IMR-90 (cell line): ENCODE measurements around the gene TVP23A. TPM values are rescaled to one million over a fixed set of nuclear protein-coding genes. Genes with fewer than 3 reads are reported as not detected.

Experiments used
- ATAC-seq: fragments of 200-7000 bp; cut with Tn5 transposase; 2 replicates; pipeline ENCODE4 v1.9.1; 2020; ENCODE audit warnings: low read depth, mild to moderate bottlenecking, moderate library complexity
- BruUV-seq: library from RNA; stranded (reverse); fragments of 400-500 nt; replicated peaks from 2 replicates; lab custom pipeline; 2021; lab: Mats Ljungman, UMichigan
- CTCF ChIA-PET: fragments of 300-600 bp; formaldehyde crosslinking; extraction: SDS; loops from one replicate; lab custom pipeline; 2021; ENCODE audit warnings: antibody characterized with exemption; lab: Yijun Ruan, JAX
- POLR2A ChIA-PET: fragments of 300-600 bp; sonication (Branson Sonifier 250); formaldehyde crosslinking; loops from one replicate; lab custom pipeline; 2022; ENCODE audit warnings: antibody characterized with exemption; ENCODE audit not compliant: unreplicated experiment; lab: Charles Lee
- DNase-seq: peaks from one replicate; pipeline ENCODE4 v3.0.0; 2013
- H2AFZ ChIP-seq: replicated peaks from 2 replicates; pipeline ENCODE3; 2013; ENCODE audit warnings: low read length, mild to moderate bottlenecking; ENCODE audit not compliant: poor library complexity
- H2AK5ac ChIP-seq: 2 replicates; pipeline ENCODE4 v1.6.1; 2013; ENCODE audit warnings: low read depth, low read length, inconsistent platforms
- H2AK9ac ChIP-seq: replicated peaks from 2 replicates; pipeline ENCODE3; 2013; ENCODE audit warnings: mild to moderate bottlenecking, low read depth, low read length, moderate library complexity; ENCODE audit not compliant: poor library complexity
- H2BK120ac ChIP-seq: 2 replicates; pipeline ENCODE4 v1.6.1; 2013; ENCODE audit warnings: low read depth, low read length, inconsistent platforms
- H2BK15ac ChIP-seq: 3 replicates; pipeline ENCODE4 v1.6.1; 2013; ENCODE audit warnings: low read depth, low read length, inconsistent platforms
- H2BK20ac ChIP-seq: 2 replicates; pipeline ENCODE4 v1.6.1; 2013; ENCODE audit warnings: low read depth, mild to moderate bottlenecking, inconsistent platforms, low read length, moderate library complexity
- H2BK5ac ChIP-seq: 2 replicates; pipeline ENCODE4 v1.6.1; 2013; ENCODE audit warnings: mild to moderate bottlenecking, low read depth, low read length, inconsistent platforms; ENCODE audit not compliant: poor library complexity, severe bottlenecking
- H3K14ac ChIP-seq: replicated peaks from 2 replicates; pipeline ENCODE4 v1.6.1; 2013; ENCODE audit warnings: low read depth, low read length, inconsistent platforms
- H3K18ac ChIP-seq: 2 replicates; pipeline ENCODE4 v1.6.1; 2013; ENCODE audit warnings: low read depth, low read length, control low read depth
- H3K23ac ChIP-seq: 2 replicates; pipeline ENCODE4 v1.6.1; 2013; ENCODE audit warnings: low read depth, low read length, inconsistent platforms
- H3K27ac ChIP-seq: 2 replicates; pipeline ENCODE4 v1.5.1; 2013; ENCODE audit warnings: mild to moderate bottlenecking, control low read depth, low read length; ENCODE audit not compliant: insufficient read depth
- H3K27me3 ChIP-seq: 2 replicates; pipeline ENCODE4 v1.6.1; 2013; ENCODE audit warnings: low read length; ENCODE audit not compliant: control insufficient read depth, insufficient read depth
- H3K36me3 ChIP-seq: 2 replicates; pipeline ENCODE4 v1.6.1; 2013; ENCODE audit warnings: low read length, mixed read lengths; ENCODE audit not compliant: control insufficient read depth, insufficient read depth
- H3K4ac ChIP-seq: 2 replicates; pipeline ENCODE4 v1.6.1; 2013; ENCODE audit warnings: low read depth, low read length, inconsistent platforms
- H3K4me1 ChIP-seq: 2 replicates; pipeline ENCODE4 v1.6.1; 2013; ENCODE audit warnings: low read length, mixed read lengths; ENCODE audit not compliant: control insufficient read depth, insufficient read depth
- H3K4me2 ChIP-seq: 2 replicates; pipeline ENCODE4 v1.6.1; 2013; ENCODE audit warnings: low read depth, mild to moderate bottlenecking, control low read depth, low read length, moderate library complexity
- H3K4me3 ChIP-seq: 2 replicates; pipeline ENCODE4 v1.5.1; 2013; ENCODE audit warnings: low read depth, mild to moderate bottlenecking, control low read depth, low read length, moderate library complexity; ENCODE audit not compliant: insufficient read depth
- H3K56ac ChIP-seq: 2 replicates; pipeline ENCODE4 v1.6.1; 2013; ENCODE audit warnings: low read length, inconsistent platforms; ENCODE audit not compliant: insufficient read depth; ENCODE audit errors: extremely low read depth
- H3K79me1 ChIP-seq, 2 experiments: 2 replicates each; pipeline ENCODE4 v1.6.1; 2013; ENCODE audit warnings: low read length in 2 of 2, inconsistent platforms in 1 of 2, low read depth in 1 of 2
- H3K9ac ChIP-seq: 2 replicates; pipeline ENCODE4 v1.6.1; 2013; ENCODE audit warnings: low read depth, low read length, control low read depth
- H3K9me1 ChIP-seq: 2 replicates; pipeline ENCODE4 v1.6.1; 2013; ENCODE audit warnings: low read length, inconsistent platforms; ENCODE audit not compliant: insufficient read depth
- H3K9me3 ChIP-seq: 2 replicates; pipeline ENCODE4 v1.6.1; 2013; ENCODE audit warnings: low read length; ENCODE audit not compliant: control insufficient read depth, insufficient read depth
- H4K20me1 ChIP-seq: 2 replicates; pipeline ENCODE4 v1.6.1; 2013; ENCODE audit warnings: low read length, inconsistent platforms; ENCODE audit not compliant: insufficient read depth
- H4K5ac ChIP-seq: 2 replicates; pipeline ENCODE4 v1.6.1; 2013; ENCODE audit warnings: mild to moderate bottlenecking, low read depth, low read length, control low read depth
- H4K8ac ChIP-seq, 2 experiments: 2 replicates each; pipeline ENCODE4 v1.6.1; 2013; ENCODE audit warnings: low read depth in 2 of 2, low read length in 2 of 2, control low read depth in 1 of 2, inconsistent platforms in 1 of 2
- H4K91ac ChIP-seq: 2 replicates; pipeline ENCODE4 v1.6.1; 2013; ENCODE audit warnings: low read depth, low read length, inconsistent platforms; ENCODE audit not compliant: insufficient read depth
- BHLHE40 ChIP-seq: fragments of 150-350 bp; IDR thresholded peaks from 2 replicates; pipeline ENCODE4 v1.6.1; 2016; ENCODE audit warnings: mild to moderate bottlenecking, low read depth, low read length
- CEBPB ChIP-seq: IDR thresholded peaks from 2 replicates; pipeline ENCODE4 v1.6.1; 2012; ENCODE audit warnings: low read depth, low read length, improper control_type of control experiment
- CHD1 ChIP-seq: IDR thresholded peaks from 2 replicates; pipeline ENCODE4 v1.6.1; 2012; ENCODE audit warnings: low read depth, low read length, improper control_type of control experiment
- CTCF ChIP-seq: conservative IDR thresholded peaks from 2 replicates; pipeline ENCODE4 v1.5.1; 2012; ENCODE audit warnings: mild to moderate bottlenecking, low read depth, low read length, improper control_type of control experiment
- FOS ChIP-seq: fragments of 150-350 bp; IDR thresholded peaks from 2 replicates; pipeline ENCODE4 v1.6.1; 2016; ENCODE audit warnings: low read depth, low read length
- MAZ ChIP-seq: IDR thresholded peaks from 2 replicates; pipeline ENCODE4 v1.6.1; 2012; ENCODE audit warnings: low read depth, mild to moderate bottlenecking, low read length, improper control_type of control experiment, moderate library complexity, borderline replicate concordance
- MXI1 ChIP-seq: IDR thresholded peaks from 2 replicates; pipeline ENCODE4 v1.6.1; 2012; ENCODE audit warnings: low read depth, mild to moderate bottlenecking, low read length, moderate library complexity, borderline replicate concordance
- NFE2L2 ChIP-seq: fragments of 150-350 bp; IDR thresholded peaks from 2 replicates; pipeline ENCODE4 v1.6.1; 2016; ENCODE audit warnings: low read depth, mild to moderate bottlenecking, low read length
- POLR2A ChIP-seq: IDR thresholded peaks from 2 replicates; pipeline ENCODE4 v1.6.1; 2012; ENCODE audit warnings: mild to moderate bottlenecking, low read depth, low read length
- RAD21 ChIP-seq: IDR thresholded peaks from 2 replicates; pipeline ENCODE4 v1.6.1; 2012; ENCODE audit warnings: low read length, improper control_type of control experiment
- RCOR1 ChIP-seq: IDR thresholded peaks from 2 replicates; pipeline ENCODE4 v1.6.1; 2012; ENCODE audit warnings: mild to moderate bottlenecking, low read length, improper control_type of control experiment; ENCODE audit not compliant: insufficient replicate concordance
- RFX5 ChIP-seq: IDR thresholded peaks from 2 replicates; pipeline ENCODE4 v1.8.0; 2012; ENCODE audit warnings: low read depth, mild to moderate bottlenecking, low read length, moderate library complexity
- USF2 ChIP-seq: fragments of 150-350 bp; IDR thresholded peaks from 2 replicates; pipeline ENCODE4 v1.6.1; 2017; ENCODE audit warnings: mild to moderate bottlenecking, antibody characterized with exemption, low read length, low read depth
- WGBS, 2 experiments: methylation state at CpG; one replicate each; pipeline versions ENCODE4 v1.1.5 to v1.1.7; 2013; ENCODE audit warnings: missing lambda C conversion rate in 2 of 2; ENCODE audit not compliant: insufficient read length in 1 of 2; ENCODE audit errors: extremely low coverage in 2 of 2; 5-methylcytosine and 5-hydroxymethylcytosine counted together
- dilution Hi-C: fragments of 300-500 bp; cut with HindIII; formaldehyde crosslinking; loops from one replicate; pipeline ENCODE4 v1.14.3; 2018; ENCODE audit warnings: low sequenced_read_pairs; ENCODE audit not compliant: unreplicated experiment
- in situ Hi-C: fragments of 300-500 bp; cut with MboI; formaldehyde crosslinking; loops from 3 replicates; pipeline ENCODE4 v1.14.3; 2019; ENCODE audit warnings: low sequenced_read_pairs, inconsistent platforms, mixed read lengths
- intact Hi-C: fragments of 100-400 bp; cut with micrococcal nuclease; formaldehyde crosslinking; loops from 2 replicates; pipeline ENCODE4 v1.10.0; 2022
- polyA plus RNA-seq, 3 experiments: library from polyadenylated mRNA; depleted of rRNA; stranded (reverse); fragments of >200 nt; gene quantifications; 2 replicates each; pipeline ENCODE4 v1.2.3, GENCODE V29; 2012; ENCODE audit warnings: low replicate concordance in 1 of 3
- total RNA-seq: library from RNA; depleted of rRNA; stranded (reverse); fragments of >200 nt; gene quantifications from 2 replicates; pipeline ENCODE4 v1.2.3, GENCODE V29; 2012
- TF ChIP-seq, protein P1 (sequence below): fragments of 150-350 bp; IDR thresholded peaks from 2 replicates; pipeline ENCODE4 v1.6.1; 2016; ENCODE audit warnings: low read depth, mild to moderate bottlenecking, low read length, moderate library complexity, borderline replicate concordance

The TVP23A gene
- total and polyA plus RNA-seq, 2 of the 4 experiments (the other 2 are of a cell fraction): not detected

GRCh38 chr16:10740000-10740844 is 78.4 kb downstream of the TVP23A start:
- Histone ChIP-seq H3K4me3 (no peak overlapping the region), H3K9ac (no peak overlapping the region), H3K9me3 (no peaks in the 10 kb centered on the region), H3K4me2 (no peak overlapping the region), H2BK15ac (no peak overlapping the region), H2AK5ac (peak overlapping the region; percentile 64), H3K27ac (no peak overlapping the region), H3K79me1 (peaks cover 0 to 9% of the 10 kb centered on the region in 2 experiments; a peak in 2 of 4 replicates), H3K23ac (no peak overlapping the region), H3K56ac (no peak overlapping the region), H4K5ac (no peak overlapping the region), H2AK9ac (peak overlapping the region; percentile 19), H4K8ac (no peak overlapping the region), H3K18ac (no peak overlapping the region), H3K36me3 (no peaks in the 10 kb centered on the region), H3K9me1 (0 out of 2 replicates have a peak, but pooled peaks cover 4% of the 10 kb centered on the region), H3K4me1 (peaks cover 2% of the 10 kb centered on the region; the same call in 1 of the 2 replicates), H2AFZ (peak overlapping the region; percentile 49), H2BK120ac (no peak overlapping the region), H3K14ac (no peak overlapping the region), H2BK20ac (no peak overlapping the region), H3K4ac (no peak overlapping the region), H2BK5ac (no peak overlapping the region), H4K91ac (no peak overlapping the region; the same call in 1 of the 2 replicates), H3K27me3 (no peaks in the 10 kb centered on the region), H4K20me1 (no peaks in the 10 kb centered on the region; the same call in 1 of the 2 replicates)
- CTCF ChIA-PET: interaction anchor here (0.6 to 1.3 kb wide), 2 partner anchors 160 to 226 kb away, joined by 3 to 5 read pairs; partner anchors contain the start of gene EMP2
- intact Hi-C loops (no loop called here), in situ Hi-C loops (loop anchor here (10.0 kb wide), 1 partner anchor 1585 kb away; no protein-coding TSS in a partner anchor), dilution Hi-C loops (no loop called here)
- no TSS peak for BruUV-seq
- POLR2A ChIA-PET: no interaction called here
- no peak for ATAC-seq
- DNase-seq: no peak
- WGBS, 2 experiments: 100% methylated on average over 1 of the region's 10 CpGs; no CpG with 5 or more reads in 1 of the 2 experiments
- TF ChIP-seq BHLHE40 (no peak), MAZ (no peak), CEBPB (no peak), CTCF (no peak), CHD1 (no peak), FOS (no peak), RCOR1 (no peak), MXI1 (no peak), RAD21 (no peak), POLR2A (no peak), NFE2L2 (no peak), USF2 (no peak), RFX5 (no peak)
- TF ChIP-seq, protein P1, sequence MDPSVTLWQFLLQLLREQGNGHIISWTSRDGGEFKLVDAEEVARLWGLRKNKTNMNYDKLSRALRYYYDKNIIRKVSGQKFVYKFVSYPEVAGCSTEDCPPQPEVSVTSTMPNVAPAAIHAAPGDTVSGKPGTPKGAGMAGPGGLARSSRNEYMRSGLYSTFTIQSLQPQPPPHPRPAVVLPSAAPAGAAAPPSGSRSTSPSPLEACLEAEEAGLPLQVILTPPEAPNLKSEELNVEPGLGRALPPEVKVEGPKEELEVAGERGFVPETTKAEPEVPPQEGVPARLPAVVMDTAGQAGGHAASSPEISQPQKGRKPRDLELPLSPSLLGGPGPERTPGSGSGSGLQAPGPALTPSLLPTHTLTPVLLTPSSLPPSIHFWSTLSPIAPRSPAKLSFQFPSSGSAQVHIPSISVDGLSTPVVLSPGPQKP: no peak
